HUES48 (cell line): ENCODE measurements around the gene RCOR2.

Experiments used
- H3K27ac ChIP-seq: one replicate; pipeline ENCODE4 v1.7.0; 2013; ENCODE audit warnings: low read depth, low read length, inconsistent platforms
- H3K27me3 ChIP-seq: 2 replicates; pipeline ENCODE4 v1.6.1; 2013; ENCODE audit warnings: mild to moderate bottlenecking, low read length; ENCODE audit not compliant: control insufficient read depth, insufficient read depth
- H3K36me3 ChIP-seq: 2 replicates; pipeline ENCODE4 v1.6.1; 2013; ENCODE audit warnings: low read length; ENCODE audit not compliant: control insufficient read depth, insufficient read depth
- H3K4me1 ChIP-seq: 2 replicates; pipeline ENCODE4 v1.6.1; 2013; ENCODE audit warnings: mild to moderate bottlenecking, low read length; ENCODE audit not compliant: control insufficient read depth, insufficient read depth
- H3K4me3 ChIP-seq: 2 replicates; pipeline ENCODE4 v1.5.1; 2013; ENCODE audit warnings: mild to moderate bottlenecking, low read depth, low read length
- H3K9ac ChIP-seq: 2 replicates; pipeline ENCODE4 v1.6.1; 2013; ENCODE audit warnings: mild to moderate bottlenecking, low read depth, low read length, moderate library complexity
- H3K9me3 ChIP-seq: 2 replicates; pipeline ENCODE4 v1.6.1; 2013; ENCODE audit warnings: low read length; ENCODE audit not compliant: control insufficient read depth, insufficient read depth

Gene RCOR2

DNA sequence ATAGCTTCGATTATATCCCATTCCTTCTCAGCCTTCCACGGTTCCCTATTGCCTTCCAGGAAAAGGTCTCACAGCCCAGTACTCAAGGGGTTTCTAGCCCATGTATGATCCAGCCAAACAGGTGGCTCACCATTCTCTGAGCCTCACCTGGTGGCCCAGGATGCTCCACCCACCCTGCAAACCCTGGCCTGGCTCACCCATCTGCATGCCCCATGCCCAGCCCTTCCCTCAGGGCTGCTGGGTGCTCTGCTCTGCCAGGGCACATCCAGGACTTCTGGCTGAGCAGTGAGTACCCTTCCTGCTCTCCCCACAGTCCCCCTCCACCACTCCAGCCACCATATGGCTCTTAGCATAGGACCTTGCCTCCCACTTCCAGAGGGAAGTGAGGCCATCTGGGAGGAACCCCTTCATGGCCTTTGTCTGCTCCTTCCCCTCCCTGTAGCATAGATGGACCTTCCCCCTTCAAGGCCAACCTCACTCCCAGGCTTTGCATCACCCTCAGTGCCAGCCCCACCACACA is 5.8 kb upstream of the RCOR2 start:
- no peak overlapping the region for H3K9ac ChIP-seq
- H3K27me3 ChIP-seq: 0 out of 2 replicates have a peak, but pooled peaks cover 3% of the 10 kb centered on the region
- peaks cover 25% of the 10 kb centered on the region for H3K4me1 ChIP-seq
- H3K27ac ChIP-seq: no peak overlapping the region
- no peaks in the 10 kb centered on the region for H3K9me3 ChIP-seq
- H3K36me3 ChIP-seq: no peaks in the 10 kb centered on the region
- no peak overlapping the region for H3K4me3 ChIP-seq

DNA sequence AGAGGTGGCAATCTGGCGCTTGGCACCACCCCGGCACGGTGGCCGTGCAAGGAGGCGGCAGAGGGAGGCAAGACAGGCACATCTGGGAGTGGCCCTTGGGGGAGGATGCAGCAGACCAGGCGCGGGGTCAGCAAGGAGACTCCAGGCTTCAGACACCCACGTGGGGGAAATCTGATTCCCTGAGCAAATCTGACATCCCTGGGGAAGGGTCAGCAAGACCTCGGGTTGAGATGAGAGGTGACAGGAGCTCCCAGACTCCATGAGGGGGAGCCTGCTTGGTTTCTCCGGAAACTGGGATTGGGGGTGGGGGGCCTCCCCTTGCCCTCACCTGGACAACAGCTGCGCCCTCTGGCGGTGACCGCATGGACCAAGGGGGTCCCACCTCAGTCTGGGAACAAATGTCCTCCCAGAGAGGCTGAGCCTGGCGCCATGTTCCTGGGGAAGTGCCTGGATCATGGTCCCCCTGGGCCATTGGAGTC is 4.0 kb upstream of the RCOR2 start:
- Histone ChIP-seq H3K9me3 (no peaks in the 10 kb centered on the region), H3K36me3 (no peaks in the 10 kb centered on the region), H3K27me3 (0 out of 2 replicates have a peak, but pooled peaks cover 3% of the 10 kb centered on the region), H3K4me3 (peak overlapping the region; percentile 65), H3K9ac (no peak overlapping the region), H3K4me1 (peaks cover 27% of the 10 kb centered on the region), H3K27ac (peak overlapping the region; percentile 99)

DNA sequence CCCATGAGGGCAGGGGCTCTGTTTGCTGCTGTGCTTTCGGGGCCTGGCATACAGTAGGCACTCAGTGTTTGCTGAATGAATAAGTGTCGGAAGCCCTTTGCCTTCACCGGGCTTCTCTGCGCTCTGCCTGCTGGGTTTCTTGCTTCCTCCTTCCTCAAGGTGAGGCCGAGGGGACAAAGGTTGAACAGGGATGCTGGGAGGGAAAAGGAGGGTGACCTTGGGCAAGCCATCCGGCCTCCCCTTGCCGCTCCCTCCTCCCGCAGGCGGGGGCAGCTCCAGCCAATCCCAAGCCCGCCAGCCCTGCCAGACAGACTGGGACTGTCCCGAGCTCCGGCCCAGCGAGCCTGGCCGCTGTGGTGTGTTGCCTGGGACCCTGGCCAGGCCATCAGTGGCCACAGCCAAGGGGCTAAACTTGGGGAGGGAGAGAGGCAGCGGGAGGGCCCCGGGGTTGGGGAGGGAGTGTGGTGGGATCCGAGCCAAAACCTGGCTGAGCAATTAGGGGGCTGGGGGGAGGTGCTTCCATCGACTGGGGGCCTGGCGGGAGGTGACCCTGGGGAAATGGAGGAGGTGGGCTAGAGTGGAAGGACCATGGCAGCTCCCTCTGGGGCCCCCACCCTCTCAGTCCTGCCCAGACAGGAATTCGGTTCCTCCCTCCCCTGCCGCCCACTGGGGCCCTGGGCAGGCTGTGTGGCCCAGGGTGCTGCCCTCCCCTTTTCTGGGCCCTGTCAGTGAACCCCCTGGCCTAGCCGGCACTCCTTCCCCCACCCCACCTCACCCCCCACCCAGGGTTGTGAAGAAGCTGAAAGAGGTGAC is 3.4 kb upstream of the RCOR2 start:
- no peaks in the 10 kb centered on the region for H3K9me3 ChIP-seq
- peak overlapping the region; percentile 99 for H3K27ac ChIP-seq
- H3K4me3 ChIP-seq: peak overlapping the region; percentile 65
- 0 out of 2 replicates have a peak, but pooled peaks cover 3% of the 10 kb centered on the region for H3K27me3 ChIP-seq
- peak overlapping the region; percentile 92 for H3K9ac ChIP-seq
- H3K4me1 ChIP-seq: peaks cover 27% of the 10 kb centered on the region
- no peaks in the 10 kb centered on the region for H3K36me3 ChIP-seq

DNA sequence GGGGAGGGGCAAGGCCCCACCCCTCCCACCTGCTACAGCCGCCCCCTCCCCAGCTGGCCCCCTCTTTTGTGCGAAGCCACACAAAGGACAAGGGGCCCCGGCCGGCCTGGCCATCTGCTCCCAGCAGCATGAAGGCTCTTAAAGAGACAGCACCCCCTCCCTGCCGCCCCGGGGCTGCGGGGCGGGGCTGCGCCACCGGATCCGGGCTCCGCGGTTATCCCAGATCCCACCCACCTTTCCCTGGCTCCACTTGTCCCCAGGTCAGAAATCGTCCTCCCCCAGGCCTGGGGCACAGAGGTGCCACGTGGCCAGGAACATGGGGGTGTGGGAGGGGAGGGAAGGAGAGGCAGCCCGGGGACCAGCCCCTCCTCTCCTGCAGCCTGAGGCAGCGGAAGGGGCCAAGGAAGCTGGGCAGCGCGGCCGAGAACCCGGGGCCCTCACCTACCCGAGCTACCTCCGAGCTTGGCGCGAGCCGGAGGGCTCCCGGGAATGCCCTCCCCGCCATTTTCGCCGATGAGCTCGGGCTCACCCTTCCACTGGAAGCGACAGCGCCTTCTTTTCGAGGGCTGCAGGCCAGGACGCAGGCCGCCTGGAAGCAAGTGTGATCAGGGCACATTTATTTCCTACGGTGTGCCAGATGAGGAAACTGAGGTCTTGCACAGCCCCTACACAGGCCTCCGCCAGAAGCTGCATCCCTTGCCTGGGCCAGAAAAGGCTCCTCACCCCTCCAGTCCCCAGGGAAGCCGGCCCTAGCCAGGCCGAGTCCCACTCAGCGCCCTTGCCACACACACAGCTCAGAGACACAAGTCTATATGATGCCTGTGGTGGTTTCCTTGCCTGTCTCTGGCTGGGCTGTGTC is 2.5 kb upstream of the RCOR2 start:
- Histone ChIP-seq H3K4me1 (peaks cover 33% of the 10 kb centered on the region), H3K27ac (peak overlapping the region; percentile 99), H3K36me3 (peaks cover 8% of the 10 kb centered on the region), H3K4me3 (peak overlapping the region; percentile 65), H3K27me3 (0 out of 2 replicates have a peak, but pooled peaks cover 3% of the 10 kb centered on the region), H3K9ac (peak overlapping the region; percentile 92), H3K9me3 (no peaks in the 10 kb centered on the region)

DNA sequence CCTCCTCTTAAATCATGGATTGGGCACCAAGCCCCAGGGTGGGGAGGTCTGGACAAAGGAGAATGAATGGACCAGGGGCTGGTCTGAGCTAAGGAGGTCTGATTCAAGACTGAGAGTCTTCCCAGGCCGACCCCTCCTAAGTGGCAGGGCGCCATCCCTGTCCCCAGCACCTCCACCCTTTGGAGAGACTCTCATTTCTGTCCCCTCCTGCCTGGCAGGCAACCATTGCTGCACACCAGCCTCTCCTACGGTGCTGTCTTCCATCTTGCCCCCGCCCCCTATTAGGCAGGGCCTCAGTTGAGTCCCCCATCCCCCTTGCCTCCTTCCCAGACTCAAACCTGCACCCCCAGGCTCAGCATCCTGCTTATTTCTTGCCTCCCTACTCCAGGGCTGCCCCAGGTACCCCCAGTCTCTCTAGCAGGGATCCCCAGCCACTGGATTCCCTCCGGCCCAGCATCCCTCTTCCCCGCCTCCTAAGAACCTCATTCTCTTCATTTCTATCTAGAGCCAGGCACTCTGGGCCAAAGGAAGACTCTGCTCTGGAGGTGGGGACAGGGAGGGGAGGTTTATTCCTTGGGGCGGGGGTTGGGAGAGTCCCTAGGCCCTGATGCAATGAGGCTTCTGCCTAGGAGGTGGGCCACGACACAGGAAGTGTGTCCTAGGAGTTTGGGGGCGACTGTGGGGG is 1.7 kb upstream of the RCOR2 start:
- Histone ChIP-seq H3K4me1 (peaks cover 33% of the 10 kb centered on the region), H3K9me3 (no peaks in the 10 kb centered on the region), H3K9ac (peak overlapping the region; percentile 91), H3K27ac (peak overlapping the region; percentile 99), H3K4me3 (peak overlapping the region; percentile 65), H3K27me3 (0 out of 2 replicates have a peak, but pooled peaks cover 3% of the 10 kb centered on the region), H3K36me3 (peaks cover 16% of the 10 kb centered on the region)

DNA sequence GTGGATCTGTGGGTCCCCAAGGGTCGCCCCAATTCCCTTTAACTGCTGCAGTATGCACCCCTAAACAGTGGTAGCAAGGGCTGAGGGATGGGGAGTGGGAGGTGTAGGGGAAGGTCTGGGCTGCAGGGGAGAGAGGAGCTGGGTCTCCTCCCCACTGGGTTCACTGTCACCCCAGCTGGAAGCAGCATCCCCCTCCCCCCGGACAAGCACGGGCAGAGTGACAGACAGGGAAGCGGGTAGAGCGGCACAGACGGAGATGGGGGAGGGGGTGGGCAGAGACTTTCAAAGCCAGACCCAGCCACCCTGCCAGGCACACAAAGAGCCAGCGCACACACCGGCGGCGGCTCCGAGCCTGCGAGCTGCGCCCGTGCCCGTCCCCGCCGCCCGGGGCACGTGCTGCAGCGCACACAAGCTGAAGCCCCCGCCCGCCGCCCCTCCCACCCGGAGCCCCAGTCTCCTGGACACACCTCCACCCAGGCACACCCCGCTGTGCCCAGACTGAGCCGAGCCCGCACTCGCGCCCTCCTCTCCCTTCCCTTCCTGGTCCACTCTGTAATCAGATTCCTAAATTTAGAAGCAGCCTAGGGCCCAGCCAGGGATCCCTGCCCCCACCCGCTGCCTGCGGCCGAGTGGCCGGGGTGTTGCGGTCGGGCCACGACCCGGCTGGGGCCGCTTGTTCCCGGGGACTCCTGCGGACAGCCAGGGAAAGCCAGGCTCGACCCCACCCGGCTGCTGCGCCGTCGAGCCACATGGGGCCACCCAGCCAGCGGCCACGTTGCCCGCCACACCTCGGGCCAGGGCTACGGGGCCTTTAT is 935 bp upstream of the RCOR2 start:
- peaks cover 33% of the 10 kb centered on the region for H3K4me1 ChIP-seq
- H3K36me3 ChIP-seq: peaks cover 20% of the 10 kb centered on the region
- H3K9me3 ChIP-seq: no peaks in the 10 kb centered on the region
- peak overlapping the region; percentile 65 for H3K4me3 ChIP-seq
- H3K27ac ChIP-seq: peak overlapping the region; percentile 99
- H3K9ac ChIP-seq: peak overlapping the region; percentile 91
- H3K27me3 ChIP-seq: no peaks in the 10 kb centered on the region

DNA sequence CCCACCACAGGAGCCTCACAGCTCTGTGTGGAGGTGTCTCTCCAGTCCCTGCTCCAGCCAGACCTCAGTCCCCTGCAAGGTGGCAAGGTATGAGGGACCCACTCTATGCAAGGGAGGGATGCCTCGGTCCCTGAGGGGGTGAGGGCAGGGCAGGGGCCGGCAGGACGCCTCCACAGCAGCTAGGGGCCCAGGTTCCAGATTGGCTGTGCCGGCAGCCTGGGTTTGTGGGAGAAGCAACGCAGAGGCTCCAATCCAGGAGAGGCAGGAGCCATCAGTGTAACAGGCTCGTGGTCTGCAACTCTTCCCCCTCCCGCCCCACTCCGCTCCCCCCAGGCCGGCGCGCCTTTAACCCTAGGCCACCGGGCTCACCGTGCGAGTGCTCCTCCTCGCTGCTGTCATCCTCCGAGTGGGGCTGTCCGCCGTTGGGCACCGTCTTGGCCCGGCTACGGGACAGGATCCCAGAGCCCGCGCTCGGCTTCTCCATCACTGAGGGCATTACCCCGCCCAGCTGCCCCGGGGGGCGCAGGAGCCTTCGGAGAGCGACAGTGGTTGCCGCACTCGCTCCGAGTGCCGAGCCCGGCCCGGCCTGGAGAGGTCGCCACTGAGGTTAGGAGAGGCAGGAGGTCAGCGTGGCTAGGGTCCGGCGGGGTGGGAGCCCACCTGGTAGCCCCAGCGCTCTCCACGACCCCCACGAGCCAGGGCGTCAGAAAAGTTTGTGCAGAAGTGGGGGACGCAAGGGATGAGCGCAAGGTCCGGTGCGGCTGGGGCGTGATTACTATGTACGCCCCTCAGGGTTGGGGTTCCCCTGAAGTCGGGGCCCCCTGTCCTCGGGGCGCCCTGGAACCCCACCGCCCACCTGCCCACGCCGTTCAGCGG is 765 bp downstream of the RCOR2 start:
- peaks cover 29% of the 10 kb centered on the region for H3K36me3 ChIP-seq
- H3K4me3 ChIP-seq: peak overlapping the region; percentile 79
- H3K9me3 ChIP-seq: no peaks in the 10 kb centered on the region
- H3K27ac ChIP-seq: peak overlapping the region; percentile 99
- H3K27me3 ChIP-seq: no peaks in the 10 kb centered on the region
- H3K4me1 ChIP-seq: peaks cover 30% of the 10 kb centered on the region
- peak overlapping the region; percentile 86 for H3K9ac ChIP-seq

DNA sequence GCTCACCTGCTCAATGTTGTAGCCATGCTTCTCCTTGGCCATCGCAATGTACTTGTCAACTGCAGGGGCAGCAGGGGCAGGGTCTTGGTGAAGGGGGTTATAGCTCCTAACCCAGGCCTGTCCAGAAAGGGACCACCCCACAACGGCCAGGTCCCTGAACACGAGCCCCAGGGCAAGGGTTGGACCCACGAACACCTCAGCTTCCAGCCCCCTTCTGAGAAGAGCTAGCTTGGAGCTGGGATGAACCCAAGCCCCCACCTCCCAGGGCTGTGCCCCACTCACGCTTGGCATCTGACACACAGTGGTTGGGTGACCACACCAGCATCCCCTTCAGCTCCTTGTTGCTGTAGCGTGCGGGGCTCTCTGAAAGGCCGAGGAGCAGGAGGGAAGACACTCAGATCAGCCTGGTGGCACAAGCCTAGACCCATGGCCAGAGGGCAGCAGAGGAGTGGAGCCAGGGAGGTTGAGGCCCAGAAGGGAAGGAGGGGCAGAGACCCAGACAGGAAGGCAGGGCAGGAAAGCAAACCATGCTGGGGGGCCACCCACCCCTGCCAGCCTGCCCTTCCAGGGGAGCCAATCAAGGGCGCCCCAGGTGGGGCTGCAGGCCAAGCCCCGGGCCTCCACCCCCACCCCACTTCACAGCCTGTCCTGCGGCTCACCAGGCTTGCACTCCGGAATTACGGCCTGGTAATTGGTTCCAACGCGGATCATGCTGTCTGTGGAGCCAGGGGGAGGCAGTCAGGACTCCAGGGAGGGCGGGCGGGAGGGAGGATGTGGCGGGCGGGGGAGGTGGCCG is 1.9 kb downstream of the RCOR2 start:
- Histone ChIP-seq H3K27ac (no peak overlapping the region), H3K4me3 (peak overlapping the region; percentile 79), H3K4me1 (peaks cover 32% of the 10 kb centered on the region)

More for the DNA sequence above, 1.9 kb downstream of the RCOR2 start:
- no peaks in the 10 kb centered on the region for H3K9me3 ChIP-seq
- no peaks in the 10 kb centered on the region for H3K27me3 ChIP-seq
- H3K36me3 ChIP-seq: peaks cover 29% of the 10 kb centered on the region
- H3K9ac ChIP-seq: no peak overlapping the region
